ENCODE data around the gene MADD. TPM values are rescaled to one million over a fixed set of nuclear protein-coding genes. Genes with fewer than 3 reads are reported as not detected.

MADD gene
- total RNA-seq, 1 donor from 2014 or later: 35.7 TPM

DNA sequence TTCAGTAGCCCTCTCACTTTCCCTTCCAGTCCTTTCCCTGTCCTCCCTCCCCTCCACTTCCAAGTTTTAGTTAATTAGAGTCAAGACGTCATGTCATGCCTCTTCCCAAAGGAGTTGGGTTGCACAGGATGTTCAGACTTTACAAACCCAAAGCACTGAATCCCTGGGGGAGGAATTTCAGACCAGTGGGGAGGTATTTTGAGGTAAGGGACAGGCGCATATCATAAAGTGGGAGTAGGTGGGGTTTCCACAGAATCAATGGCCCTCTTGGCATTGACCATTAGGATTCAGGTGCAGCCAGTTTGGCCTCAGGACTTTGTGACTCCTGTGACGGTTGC lies 20.6 kb upstream of the MADD start:
- DNase-seq (ENCODE audit: low spot score): no peak

GRCh38 chr11:47251751-47252150 lies 18.2 kb upstream of the MADD start:
- no peak for DNase-seq (ENCODE audit: low spot score)

DNA sequence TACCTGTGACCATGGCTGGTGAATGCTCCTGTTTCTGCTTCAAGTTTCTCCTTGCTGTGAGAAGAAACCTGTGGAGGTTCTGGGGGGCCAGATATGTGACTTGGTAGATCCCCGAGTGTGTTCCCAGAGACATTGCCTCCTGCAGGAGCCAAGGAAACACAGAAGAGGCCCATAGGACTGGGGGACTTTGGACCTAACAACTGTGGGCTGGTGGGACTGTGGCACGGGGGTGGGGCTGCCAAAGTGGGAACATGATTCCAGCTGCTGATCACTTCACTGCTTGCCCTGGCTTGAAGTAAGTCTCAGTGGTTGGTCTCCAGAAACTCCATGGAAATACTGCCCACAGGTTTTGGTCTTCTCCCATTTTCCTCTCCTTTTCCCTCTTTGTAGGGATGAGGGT lies 16.3 kb upstream of the MADD start:
- DNase-seq (ENCODE audit: low spot score): no peak

GRCh38 chr11:47254386-47254785 lies 15.5 kb upstream of the MADD start:
- no peak for DNase-seq (ENCODE audit: low spot score)

GRCh38 chr11:47256374-47256773 lies 13.6 kb upstream of the MADD start:
- no peak for DNase-seq (ENCODE audit: low spot score)

DNA sequence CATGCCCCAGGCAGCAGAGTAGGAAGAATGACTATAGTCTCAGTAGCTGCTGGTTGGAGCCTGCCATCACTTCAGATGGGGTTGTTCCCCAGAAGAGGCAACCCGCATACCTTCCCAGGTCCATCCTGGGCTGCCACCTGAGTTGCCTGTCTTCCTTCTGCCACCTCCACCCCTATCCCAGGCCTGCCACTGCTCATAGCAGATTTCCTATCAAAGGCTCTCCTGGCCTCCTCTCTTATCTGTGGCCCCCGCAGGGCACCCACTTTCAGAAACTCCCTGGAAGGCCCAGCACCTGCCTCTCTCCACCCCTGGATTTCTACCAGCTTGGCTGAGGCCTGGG lies 12.8 kb upstream of the MADD start:
- DNase-seq (ENCODE audit: low spot score): no peak

GRCh38 chr11:47257517-47258316 lies 12.2 kb upstream of the MADD start, which contains the start of gene NR1H3:
Gene NR1H3, plus strand, starts transcription at chr11:47257996. Its CDS starts 1,221 bp downstream, at chr11:47259217.
- peak; percentile 94 for DNase-seq (ENCODE audit: low spot score)

DNA sequence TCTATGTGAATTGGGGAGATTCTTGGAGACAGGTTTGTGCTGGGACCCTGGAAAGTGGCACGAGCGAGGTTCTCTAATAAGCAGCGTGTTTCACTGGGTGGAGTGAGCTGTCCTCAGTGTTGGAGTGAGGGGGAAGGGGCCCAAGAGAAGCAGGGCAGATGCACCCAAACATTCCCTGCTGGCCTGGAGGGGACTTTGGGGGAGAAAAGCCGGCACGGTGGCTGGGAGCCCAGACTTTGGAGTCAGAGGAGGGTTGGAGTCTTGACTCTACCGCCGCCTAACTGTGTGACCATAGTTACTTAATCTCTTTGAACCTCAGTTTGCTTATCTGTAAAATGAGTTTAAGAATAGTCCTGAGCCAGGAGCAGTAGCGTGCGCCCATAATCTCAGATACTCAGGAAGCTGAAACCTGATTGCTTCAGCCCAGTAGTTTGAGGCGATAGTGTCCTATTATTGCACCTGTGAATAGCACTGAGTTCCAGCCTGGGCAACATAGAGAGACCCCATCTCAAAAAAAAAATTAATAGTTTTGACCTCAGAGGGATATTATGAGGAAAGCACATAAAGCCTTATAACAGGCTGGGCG lies 11.5 kb upstream of the MADD start:
- DNase-seq (ENCODE audit: low spot score): no peak

GRCh38 chr11:47259232-47259977 lies 10.5 kb upstream of the MADD start:
- no peak for DNase-seq (ENCODE audit: low spot score)

GRCh38 chr11:47260366-47260765 lies 9.6 kb upstream of the MADD start:
- DNase-seq (ENCODE audit: low spot score): no peak

GRCh38 chr11:47261291-47261800 lies 8.6 kb upstream of the MADD start:
- DNase-seq (ENCODE audit: low spot score): no peak

DNA sequence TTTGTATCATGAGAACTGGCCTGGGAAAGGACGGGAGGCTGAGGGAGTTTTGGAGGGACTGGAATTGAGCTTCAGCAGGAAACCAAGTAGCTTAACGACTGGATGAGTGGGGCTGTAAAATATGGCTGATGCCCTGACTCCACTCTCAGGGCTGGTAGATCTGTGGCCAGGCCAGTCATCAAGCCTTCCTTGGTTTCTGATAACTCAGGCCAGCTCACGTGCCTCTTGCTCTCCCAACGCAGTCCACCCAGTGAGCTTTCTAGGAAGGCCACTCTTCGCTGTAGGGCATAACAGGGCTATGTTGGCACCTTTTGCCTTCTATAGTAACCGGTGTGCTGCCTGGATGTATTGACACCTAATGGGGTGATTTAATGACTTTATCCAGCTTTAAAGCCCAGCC lies 5.8 kb upstream of the MADD start:
- no peak for DNase-seq (ENCODE audit: low spot score)

- DNase-seq (ENCODE audit: low spot score): no peak
Observed at GRCh38 chr11:47264521-47264920, 5.4 kb upstream of the MADD start.

DNA sequence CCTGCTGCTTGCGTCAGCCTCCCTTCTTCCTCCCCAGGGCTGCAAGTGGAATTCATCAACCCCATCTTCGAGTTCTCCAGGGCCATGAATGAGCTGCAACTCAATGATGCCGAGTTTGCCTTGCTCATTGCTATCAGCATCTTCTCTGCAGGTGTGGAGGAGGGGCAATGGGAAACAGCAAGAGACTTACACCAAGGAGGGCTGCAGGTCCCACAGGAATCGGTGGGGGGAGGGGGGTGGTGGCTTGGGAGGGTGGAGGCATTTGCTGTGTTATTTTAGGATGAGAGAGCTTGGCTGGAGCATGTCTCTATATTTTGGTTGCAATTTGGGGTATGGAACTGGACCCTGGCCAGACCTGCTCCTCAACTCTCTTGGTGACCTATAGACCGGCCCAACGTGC lies 2.1 kb upstream of the MADD start:
- DNase-seq (ENCODE audit: low spot score): no peak

DNA sequence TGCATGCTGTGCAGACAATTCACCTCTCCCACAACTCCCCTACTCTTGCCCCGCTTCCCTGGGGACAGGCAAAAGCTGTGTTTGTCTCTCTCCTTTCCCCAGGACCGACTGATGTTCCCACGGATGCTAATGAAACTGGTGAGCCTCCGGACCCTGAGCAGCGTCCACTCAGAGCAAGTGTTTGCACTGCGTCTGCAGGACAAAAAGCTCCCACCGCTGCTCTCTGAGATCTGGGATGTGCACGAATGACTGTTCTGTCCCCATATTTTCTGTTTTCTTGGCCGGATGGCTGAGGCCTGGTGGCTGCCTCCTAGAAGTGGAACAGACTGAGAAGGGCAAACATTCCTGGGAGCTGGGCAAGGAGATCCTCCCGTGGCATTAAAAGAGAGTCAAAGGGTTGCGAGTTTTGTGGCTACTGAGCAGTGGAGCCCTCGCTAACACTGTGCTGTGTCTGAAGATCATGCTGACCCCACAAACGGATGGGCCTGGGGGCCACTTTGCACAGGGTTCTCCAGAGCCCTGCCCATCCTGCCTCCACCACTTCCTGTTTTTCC lies 1.4 kb upstream of the MADD start:
- DNase-seq (ENCODE audit: low spot score): no peak

DNA sequence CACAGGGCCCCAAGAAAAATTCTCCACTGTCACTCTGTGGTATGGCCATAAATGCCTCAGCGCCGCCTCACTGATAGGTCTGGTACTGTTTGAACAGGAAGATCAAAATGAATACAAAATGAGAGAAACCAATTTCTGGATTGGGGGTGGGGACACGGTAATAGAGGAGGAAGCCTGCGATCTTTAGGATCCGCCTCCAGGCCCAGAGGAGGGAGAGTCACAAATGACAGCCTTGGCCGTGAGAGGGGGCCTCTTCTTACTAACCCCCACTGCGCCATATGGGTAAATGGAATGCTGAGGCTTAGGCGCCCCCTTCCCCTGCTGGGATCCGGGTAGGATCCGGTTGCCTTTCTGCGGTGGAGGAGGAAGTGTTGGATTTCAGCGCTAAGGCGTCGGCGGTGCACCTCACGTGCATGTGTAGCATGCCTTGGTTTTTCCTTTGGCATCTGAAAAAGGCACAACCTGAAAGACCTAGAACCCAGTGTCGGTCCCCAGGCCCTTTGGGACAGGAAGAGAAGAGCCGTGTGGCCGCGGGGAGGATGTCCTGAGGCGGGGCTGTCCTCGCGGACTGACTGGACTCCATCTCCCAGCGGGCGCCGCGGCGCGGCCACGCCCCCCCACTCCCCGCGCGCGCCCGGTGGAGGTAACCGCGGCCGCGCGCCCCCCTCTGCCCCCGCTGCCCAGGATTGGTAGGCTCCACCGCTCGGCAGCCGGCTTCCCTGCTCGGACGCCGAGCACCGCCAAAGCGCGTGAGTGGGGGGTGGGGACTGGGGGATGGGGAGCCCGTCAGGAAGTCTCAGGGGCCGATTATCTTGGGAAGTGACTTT lies 718 bp upstream of the MADD start:
- peak; percentile 96 for DNase-seq (ENCODE audit: low spot score)

- no peak for DNase-seq (ENCODE audit: low spot score)
Observed at GRCh38 chr11:47270331-47271271, 668 bp downstream of the MADD start.

- DNase-seq (ENCODE audit: low spot score): no peak
Observed at GRCh38 chr11:47271328-47271727, 1.4 kb downstream of the MADD start.

- DNase-seq (ENCODE audit: low spot score): no peak
Observed at GRCh38 chr11:47271961-47272661, 2.2 kb downstream of the MADD start.

Data from mesenteric fat pad (tissue), 1 donor.